Common myeloid progenitor, CD34-positive (primary cell): ENCODE data around the gene SPNS1.
"Not testable (repeated sequence)": the region's sequence is repeated elsewhere in the genome, so short reads cannot be mapped to it uniquely, and the experiment has no call there.

Source experiments
- CTCF ChIA-PET: fragments of 350-600 bp; sonication (Branson Sonifier 250); formaldehyde crosslinking; loops from one replicate; lab custom pipeline; 2021; ENCODE audit warnings: antibody characterized with exemption; lab: Charles Lee
- POLR2A ChIA-PET: fragments of 350-600 bp; sonication (Branson Sonifier 250); formaldehyde crosslinking; loops from one replicate; lab custom pipeline; 2021; ENCODE audit warnings: antibody characterized with exemption; lab: Charles Lee
- DNase-seq, 3 donors: peaks; one replicate each; pipeline versions ENCODE4 v3.0.0 to v3.0.0-alpha.2; 2013
- H3K27ac ChIP-seq, 2 experiments: 1 replicate in 1 of 2; 2 replicates in 1 of 2; pipeline ENCODE4 v1.7.0; 2013; ENCODE audit warnings: inconsistent platforms in 2 of 2, low read length in 2 of 2, mild to moderate bottlenecking in 2 of 2, low read depth in 1 of 2, moderate library complexity in 1 of 2; ENCODE audit not compliant: severe bottlenecking in 2 of 2, insufficient read depth in 1 of 2, poor library complexity in 1 of 2
- H3K27me3 ChIP-seq, 5 experiments: replicated peaks in 2 of 5; 1 replicate in 3 of 5; 2 replicates in 2 of 5; pipeline versions ENCODE4 v1.6.1 to v1.7.0; 2013; ENCODE audit warnings: low read length in 4 of 5, mild to moderate bottlenecking in 2 of 5, moderate library complexity in 2 of 5, inconsistent platforms in 1 of 5; ENCODE audit not compliant: insufficient read depth in 5 of 5, control insufficient read depth in 4 of 5
- H3K36me3 ChIP-seq, 4 experiments: 1 replicate in 2 of 4; 2 replicates in 2 of 4; pipeline versions ENCODE4 v1.6.1 to v1.7.0; 2013; ENCODE audit warnings: low read length in 3 of 4, control low read depth in 1 of 4, mild to moderate bottlenecking in 1 of 4; ENCODE audit not compliant: control insufficient read depth in 4 of 4, insufficient read depth in 4 of 4
- H3K4me1 ChIP-seq, 4 experiments: 1 replicate in 3 of 4; 2 replicates in 1 of 4; pipeline versions ENCODE4 v1.6.1 to v1.7.1; 2013; ENCODE audit warnings: low read length in 3 of 4, mild to moderate bottlenecking in 3 of 4, control low read depth in 1 of 4, inconsistent platforms in 1 of 4, moderate library complexity in 1 of 4; ENCODE audit not compliant: control insufficient read depth in 4 of 4, insufficient read depth in 4 of 4; ENCODE audit errors: control extremely low read depth in 1 of 4
- H3K4me3 ChIP-seq, 7 experiments: 1 replicate in 4 of 7; 2 replicates in 3 of 7; pipeline versions ENCODE4 v1.5.1 to v1.7.0; 2013; ENCODE audit warnings: mild to moderate bottlenecking in 7 of 7, low read length in 6 of 7, moderate library complexity in 6 of 7, inconsistent platforms in 2 of 7, low read depth in 2 of 7, control low read depth in 1 of 7; ENCODE audit not compliant: insufficient read depth in 4 of 7, control insufficient read depth in 1 of 7; ENCODE audit errors: extremely low read depth in 1 of 7
- H3K9me3 ChIP-seq, 5 experiments: 1 replicate in 4 of 5; 2 replicates in 1 of 5; pipeline versions ENCODE4 v1.6.1 to v1.7.1; 2013; ENCODE audit warnings: low read length in 4 of 5, mild to moderate bottlenecking in 2 of 5, inconsistent platforms in 1 of 5, low read depth in 1 of 5, moderate library complexity in 1 of 5; ENCODE audit not compliant: control insufficient read depth in 4 of 5, insufficient read depth in 2 of 5; ENCODE audit errors: control extremely low read depth in 1 of 5
- WGBS: methylation state at CpG from one replicate; pipeline ENCODE4 v1.1.5; 2013; ENCODE audit not compliant: insufficient coverage; 5-methylcytosine and 5-hydroxymethylcytosine counted together

The SPNS1 gene

DNA sequence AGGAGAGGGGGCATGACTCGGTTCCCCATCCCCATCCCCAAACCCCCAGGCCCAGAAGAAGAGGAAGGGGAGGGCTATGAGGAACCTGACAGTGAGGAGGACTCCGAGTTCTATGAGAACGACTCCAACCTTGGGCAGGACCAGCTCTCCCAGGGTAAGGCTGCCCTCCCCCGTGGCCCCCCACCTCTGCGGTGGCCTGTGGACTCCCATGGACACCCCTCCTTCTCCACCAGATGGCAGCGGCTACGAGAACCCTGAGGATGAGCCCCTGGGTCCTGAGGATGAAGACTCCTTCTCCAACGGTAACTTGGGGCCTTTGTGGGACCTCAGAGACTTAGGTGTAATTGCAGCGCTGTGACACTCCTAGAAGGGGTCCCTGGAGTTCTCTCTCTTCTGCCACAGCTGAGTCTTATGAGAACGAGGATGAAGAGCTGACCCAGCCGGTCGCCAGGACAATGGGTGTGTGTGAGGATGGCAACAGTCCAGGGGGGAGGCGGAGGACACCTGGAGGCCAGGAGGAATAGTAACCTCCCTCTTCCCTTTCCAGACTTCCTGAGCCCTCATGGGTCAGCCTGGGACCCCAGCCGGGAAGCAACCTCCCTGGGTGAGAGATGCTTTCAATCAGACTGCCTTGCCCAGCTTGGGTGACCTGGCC is 37.2 kb upstream of the SPNS1 start:
- Histone ChIP-seq H3K9me3 (no peaks in the 10 kb centered on the region), H3K27me3 (no peaks in the 10 kb centered on the region), H3K36me3 (no peaks in the 10 kb centered on the region), H3K27ac (no peak overlapping the region), H3K4me3 (peak overlapping the region in 1 of 7 experiments; percentile 79), H3K4me1 (peaks cover 0 to 21% (median 8%) of the 10 kb centered on the region in 4 experiments)
- POLR2A ChIA-PET: no interaction called here
- peak in 1 of 3 donors; percentile 16 for DNase-seq
- WGBS: 94% methylated on average over 6 of the region's 14 CpGs
- CTCF ChIA-PET: interaction anchor here (0.8 to 2.5 kb wide), 5 partner anchors 8 to 73 kb away, joined by 3 to 14 read pairs (median 5); no protein-coding TSS in a partner anchor

DNA sequence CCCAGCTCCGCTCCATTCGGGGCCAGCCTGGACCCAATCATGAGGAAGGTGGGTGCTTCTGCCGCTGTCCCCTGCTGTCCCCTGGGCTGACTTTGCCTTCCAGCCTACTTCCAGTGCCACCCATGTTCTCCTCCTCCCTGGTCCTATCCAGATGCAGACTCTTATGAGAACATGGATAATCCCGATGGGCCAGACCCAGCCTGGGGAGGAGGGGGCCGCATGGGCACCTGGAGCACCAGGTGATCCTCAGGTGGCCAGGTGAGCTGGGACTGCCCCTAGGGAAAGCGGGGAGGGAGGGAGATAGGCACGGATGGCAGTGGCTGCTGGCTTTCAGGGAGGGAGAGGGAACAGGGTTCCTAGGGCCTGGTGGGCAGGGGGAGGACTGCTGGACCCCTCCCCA is 35.9 kb upstream of the SPNS1 start:
- no peak for DNase-seq
- WGBS: 92% methylated on average over 5 of the region's 7 CpGs
- Histone ChIP-seq H3K27ac (no peak overlapping the region), H3K27me3 (no peaks in the 10 kb centered on the region), H3K4me1 (peaks cover 0 to 13% (median 8%) of the 10 kb centered on the region in 4 experiments), H3K4me3 (no peak overlapping the region), H3K9me3 (no peaks in the 10 kb centered on the region), H3K36me3 (no peaks in the 10 kb centered on the region)
- CTCF ChIA-PET: interaction anchor here (1.2 to 1.4 kb wide), 2 partner anchors 22 to 74 kb away, joined by 3 to 5 read pairs; no protein-coding TSS in a partner anchor
- POLR2A ChIA-PET: no interaction called here

DNA sequence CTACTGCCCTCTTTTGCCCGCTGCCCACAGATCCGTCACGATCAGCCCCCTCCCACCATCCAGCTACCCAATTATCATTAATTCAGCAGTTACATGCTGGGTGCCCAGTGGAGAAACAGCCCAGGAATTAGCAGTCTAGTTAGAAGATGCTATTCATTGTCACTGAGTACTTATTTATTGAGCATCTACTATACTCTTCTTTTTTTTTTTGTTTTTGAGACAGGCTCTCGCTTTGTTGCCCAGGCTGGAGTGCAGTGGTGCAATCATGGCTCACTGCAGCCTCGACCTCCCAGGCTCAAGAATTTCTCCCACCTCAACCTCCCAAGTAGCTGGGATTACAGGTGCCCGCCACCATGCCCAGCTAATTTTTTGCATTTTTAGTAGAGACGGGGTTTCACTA is 34.8 kb upstream of the SPNS1 start:
- POLR2A ChIA-PET: not testable (repeated sequence)

DNA sequence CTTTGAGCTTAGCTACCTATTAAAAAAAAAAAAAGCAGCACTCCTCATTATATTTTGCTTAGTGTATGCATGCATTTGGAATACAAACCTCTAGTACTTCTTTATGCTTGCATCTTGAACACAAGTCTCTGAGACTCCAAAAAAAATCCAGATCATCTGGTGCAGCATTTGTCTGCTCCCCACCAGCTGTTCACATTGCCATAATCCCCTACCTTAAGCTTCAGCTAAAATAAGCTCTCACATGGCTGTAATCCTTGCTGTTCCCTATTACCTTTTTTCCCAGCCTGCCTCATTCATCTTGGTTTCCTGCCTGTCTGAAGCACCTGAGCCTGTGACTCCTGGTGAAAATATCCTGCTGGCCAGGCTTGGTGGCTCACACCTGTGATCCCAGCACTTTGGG is 31.3 kb upstream of the SPNS1 start:
- no peaks in the 10 kb centered on the region for H3K9me3 ChIP-seq
- H3K36me3 ChIP-seq: no peaks in the 10 kb centered on the region
- DNase-seq: no peak
- no peak overlapping the region for H3K27ac ChIP-seq
- no peak overlapping the region for H3K4me3 ChIP-seq
- peaks cover 3 to 9% (median 8%) of the 10 kb centered on the region in 4 experiments for H3K4me1 ChIP-seq
- no peaks in the 10 kb centered on the region for H3K27me3 ChIP-seq
- ChIA-PET CTCF (interaction anchor here (1.0 to 5.4 kb wide), 8 partner anchors 11 to 95 kb away, joined by 3 to 30 read pairs (median 14); partner anchors contain the start of genes CD19 and TUFM), POLR2A (interaction anchor here (0.8 kb wide), 1 partner anchor 10 kb away, joined by 3 read pairs; no protein-coding TSS in a partner anchor)

More for the DNA sequence above, 34.8 kb upstream of the SPNS1 start:
- WGBS: 92% methylated on average over 2 of the region's 7 CpGs
- CTCF ChIA-PET: interaction anchor here (0.9 kb wide), 1 partner anchor 16 kb away, joined by 3 read pairs; no protein-coding TSS in a partner anchor
- DNase-seq, H3K9me3 ChIP-seq, H3K27me3 ChIP-seq, H3K36me3 ChIP-seq, H3K27ac ChIP-seq, H3K4me3 ChIP-seq: not testable (repeated sequence)
- peaks cover 0 to 13% (median 8%) of the 10 kb centered on the region in 4 experiments for H3K4me1 ChIP-seq

DNA sequence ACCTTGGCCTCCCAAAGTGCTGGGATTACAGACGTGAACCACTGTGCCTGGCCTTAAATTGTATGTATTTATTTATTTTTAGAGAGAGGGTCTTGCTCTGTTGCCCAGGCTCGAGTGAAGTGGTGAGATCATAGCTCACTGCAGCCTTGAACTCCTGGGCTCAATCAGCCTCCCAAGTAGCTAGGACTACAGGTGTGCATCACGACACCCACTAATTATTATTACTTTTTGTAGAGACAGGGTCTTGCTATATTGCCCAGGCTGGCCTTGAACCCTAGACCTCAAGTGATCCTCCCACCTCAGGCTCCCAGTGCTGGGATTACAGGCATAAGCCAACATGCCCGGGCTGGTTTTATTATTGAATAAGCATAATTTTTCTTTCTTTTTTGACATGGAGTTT is 27.9 kb upstream of the SPNS1 start:
- Histone ChIP-seq H3K36me3 (no peaks in the 10 kb centered on the region), H3K4me1 (peaks cover 3 to 17% (median 14%) of the 10 kb centered on the region in 4 experiments), H3K27ac (no peak overlapping the region), H3K9me3 (no peaks in the 10 kb centered on the region), H3K27me3 (no peaks in the 10 kb centered on the region), H3K4me3 (no peak overlapping the region)
- DNase-seq: no peak
- CTCF ChIA-PET: interaction anchor here (0.7 to 5.4 kb wide), 13 partner anchors 10 to 82 kb away, joined by 3 to 30 read pairs (median 4); no protein-coding TSS in a partner anchor
- WGBS: 100% methylated on average over 1 of the region's 4 CpGs
- POLR2A ChIA-PET: no interaction called here

DNA sequence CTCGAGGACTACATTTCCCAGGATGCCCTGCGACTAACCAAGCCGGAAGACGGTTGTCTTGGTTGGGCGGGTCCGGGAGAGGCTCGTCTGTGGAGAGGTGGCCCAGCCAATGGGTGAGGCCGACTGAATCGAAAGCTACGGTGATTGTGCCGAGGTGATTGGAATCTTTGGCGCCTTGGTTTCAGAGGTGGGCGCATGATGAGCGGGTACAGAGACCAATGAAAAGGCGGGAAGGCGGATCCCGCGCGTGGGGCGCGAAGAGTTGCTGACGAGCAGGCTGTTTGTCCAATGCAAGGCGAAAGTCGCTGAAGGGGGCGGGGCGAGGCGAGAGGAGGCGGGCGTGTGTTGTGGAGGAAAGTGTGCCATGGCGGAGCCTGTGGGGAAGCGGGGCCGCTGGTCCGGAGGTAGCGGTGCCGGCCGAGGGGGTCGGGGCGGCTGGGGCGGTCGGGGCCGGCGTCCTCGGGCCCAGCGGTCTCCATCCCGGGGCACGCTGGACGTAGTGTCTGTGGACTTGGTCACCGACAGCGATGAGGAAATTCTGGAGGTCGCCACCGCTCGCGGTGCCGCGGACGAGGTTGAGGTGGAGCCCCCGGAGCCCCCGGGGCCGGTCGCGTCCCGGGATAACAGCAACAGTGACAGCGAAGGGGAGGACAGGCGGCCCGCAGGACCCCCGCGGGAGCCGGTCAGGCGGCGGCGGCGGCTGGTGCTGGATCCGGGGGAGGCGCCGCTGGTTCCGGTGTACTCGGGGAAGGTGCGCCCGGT is 23.7 kb upstream of the SPNS1 start, which contains the start of gene NFATC2IP:
Gene NFATC2IP (plus strand): TSS at position 290 of the 762 bp plus-strand sequence. CDS start 75 bp downstream, at position 365.
- under 1% methylated on average over 69 of the region's 79 CpGs for WGBS
- ChIA-PET POLR2A (interaction anchor here (0.5 to 0.6 kb wide), 2 partner anchors 16 to 376 kb away, joined by 3 to 4 read pairs; no protein-coding TSS in a partner anchor), CTCF (interaction anchor here (0.7 to 1.4 kb wide), 4 partner anchors 15 to 89 kb away, joined by 3 to 4 read pairs (median 4); partner anchors contain the start of gene SH2B1)
- Histone ChIP-seq H3K27ac (peak within 1 kb of the TSS; percentile 7 to 82), H3K36me3 (peaks cover 7 to 31% (median 24%) of the 10 kb centered on the region in 4 experiments), H3K9me3 (no peaks in the 10 kb centered on the region), H3K27me3 (no peaks in the 10 kb centered on the region), H3K4me3 (peak within 1 kb of the TSS; percentile 70 to 92 (median 82)), H3K4me1 (peaks cover 3 to 18% (median 15%) of the 10 kb centered on the region in 4 experiments)
- DNase-seq: peak; percentile 100
